ENCODE data around the gene TTLL5.
A peak's percentile ranks its signal among the peaks of the same experiment; 100 is the strongest.

The TTLL5 gene

GRCh38 chr14:75804570-75805275 lies 143.7 kb downstream of the TTLL5 start:
- DNase-seq = no peak

- DNase-seq = no peak
Observed at GRCh38 chr14:75805646-75806045, 144.6 kb downstream of the TTLL5 start.

GRCh38 chr14:75806352-75806832 lies 145.3 kb downstream of the TTLL5 start:
- no peak for DNase-seq

GRCh38 chr14:75807667-75808360 lies 146.8 kb downstream of the TTLL5 start:
- DNase-seq = no peak

GRCh38 chr14:75811136-75811829 lies 150.2 kb downstream of the TTLL5 start:
- no peak for DNase-seq

GRCh38 chr14:75811872-75812499 lies 150.9 kb downstream of the TTLL5 start:
- DNase-seq = no peak

- no peak for DNase-seq
Observed at GRCh38 chr14:75812622-75813021, 151.6 kb downstream of the TTLL5 start.

GRCh38 chr14:75820761-75821160 lies 159.7 kb downstream of the TTLL5 start:
- DNase-seq = no peak

- DNase-seq = no peak
Observed at GRCh38 chr14:75821831-75822521, 160.9 kb downstream of the TTLL5 start.

- DNase-seq = peak; percentile 88
Observed at GRCh38 chr14:75822522-75823141, 161.6 kb downstream of the TTLL5 start.

GRCh38 chr14:75823334-75823733 lies 162.3 kb downstream of the TTLL5 start:
- DNase-seq = peak; percentile 81

- DNase-seq = no peak
Observed at GRCh38 chr14:75824318-75824717, 163.3 kb downstream of the TTLL5 start.

- DNase-seq = no peak
Observed at GRCh38 chr14:75825147-75825592, 164.1 kb downstream of the TTLL5 start.

GRCh38 chr14:75826599-75826998 lies 165.6 kb downstream of the TTLL5 start:
- no peak for DNase-seq

- no peak for DNase-seq
Observed at GRCh38 chr14:75827331-75827730, 166.3 kb downstream of the TTLL5 start.

GRCh38 chr14:75829316-75829715 lies 168.3 kb downstream of the TTLL5 start:
- DNase-seq = no peak

- DNase-seq = peak; percentile 82
Observed at GRCh38 chr14:75831455-75831854, 170.4 kb downstream of the TTLL5 start.

- no peak for DNase-seq
Observed at GRCh38 chr14:75831952-75832351, 170.9 kb downstream of the TTLL5 start.

GRCh38 chr14:75832621-75833297 lies 171.7 kb downstream of the TTLL5 start:
- peak; percentile 64 for DNase-seq

- DNase-seq = no peak
Observed at GRCh38 chr14:75833326-75834020, 172.4 kb downstream of the TTLL5 start.
